ENCODE data around the gene UFL1. TPM values are rescaled to one million over a fixed set of nuclear protein-coding genes. Genes with fewer than 3 reads are reported as not detected.

UFL1 gene
- total RNA-seq, 4 donors from 2014 or later, result 21.3 to 27.0 (median 23.2) TPM

GRCh38 chr6:96563853-96564252, 42.2 kb downstream of the UFL1 start:
- H3K9me3 ChIP-seq, result peaks cover 0 to 3% (median 0%) of the 10 kb centered on the region in 4 donors
- intact Hi-C loops (cut with DNase I), result no loop called here
- H3K27me3 ChIP-seq, result no peaks in the 10 kb centered on the region
- H3K27ac ChIP-seq (replicated peaks in 1 of 4), result peak overlapping the region in 1 of 4 donors; percentile 16
- no peaks in the 10 kb centered on the region for H3K36me3 ChIP-seq
- TF ChIP-seq, protein P1, sequence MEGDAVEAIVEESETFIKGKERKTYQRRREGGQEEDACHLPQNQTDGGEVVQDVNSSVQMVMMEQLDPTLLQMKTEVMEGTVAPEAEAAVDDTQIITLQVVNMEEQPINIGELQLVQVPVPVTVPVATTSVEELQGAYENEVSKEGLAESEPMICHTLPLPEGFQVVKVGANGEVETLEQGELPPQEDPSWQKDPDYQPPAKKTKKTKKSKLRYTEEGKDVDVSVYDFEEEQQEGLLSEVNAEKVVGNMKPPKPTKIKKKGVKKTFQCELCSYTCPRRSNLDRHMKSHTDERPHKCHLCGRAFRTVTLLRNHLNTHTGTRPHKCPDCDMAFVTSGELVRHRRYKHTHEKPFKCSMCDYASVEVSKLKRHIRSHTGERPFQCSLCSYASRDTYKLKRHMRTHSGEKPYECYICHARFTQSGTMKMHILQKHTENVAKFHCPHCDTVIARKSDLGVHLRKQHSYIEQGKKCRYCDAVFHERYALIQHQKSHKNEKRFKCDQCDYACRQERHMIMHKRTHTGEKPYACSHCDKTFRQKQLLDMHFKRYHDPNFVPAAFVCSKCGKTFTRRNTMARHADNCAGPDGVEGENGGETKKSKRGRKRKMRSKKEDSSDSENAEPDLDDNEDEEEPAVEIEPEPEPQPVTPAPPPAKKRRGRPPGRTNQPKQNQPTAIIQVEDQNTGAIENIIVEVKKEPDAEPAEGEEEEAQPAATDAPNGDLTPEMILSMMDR (IDR thresholded peaks at IDR 0.05), result no peak
- TF ChIP-seq EP300 (IDR thresholded peaks at IDR 0.05), result no peak
- no peak for TF ChIP-seq POLR2AphosphoS5 (IDR thresholded peaks at IDR 0.05)
- TF ChIP-seq POLR2A (IDR thresholded peaks at IDR 0.05; ENCODE audit: low read depth), result no peak
- H3K4me1 ChIP-seq, result peaks cover 0 to 4% (median 0%) of the 10 kb centered on the region in 4 donors
- DNase-seq (ENCODE audit: extremely low spot score), result no peak
- peak overlapping the region; percentile 4 to 32 (median 14) for H3K4me3 ChIP-seq

GRCh38 chr6:96570053-96570452, 48.4 kb downstream of the UFL1 start:
- peaks cover 0 to 24% (median 6%) of the 10 kb centered on the region in 4 donors for H3K9me3 ChIP-seq
- TF ChIP-seq EP300 (IDR thresholded peaks at IDR 0.05) (no peak), POLR2AphosphoS5 (IDR thresholded peaks at IDR 0.05) (no peak), POLR2A (IDR thresholded peaks at IDR 0.05; ENCODE audit: low read depth) (no peak)
- TF ChIP-seq, protein P1 (IDR thresholded peaks at IDR 0.05), result no peak
- H3K27ac ChIP-seq (replicated peaks in 1 of 4), result no peak overlapping the region
- no peak overlapping the region for H3K4me3 ChIP-seq
- DNase-seq (ENCODE audit: extremely low spot score), result no peak
- no peaks in the 10 kb centered on the region for H3K27me3 ChIP-seq
- no peaks in the 10 kb centered on the region for H3K4me1 ChIP-seq
- WGBS, result 81% methylated on average over 2 of the region's 2 CpGs
- no peaks in the 10 kb centered on the region for H3K36me3 ChIP-seq
- intact Hi-C loops (cut with DNase I), result no loop called here

DNA sequence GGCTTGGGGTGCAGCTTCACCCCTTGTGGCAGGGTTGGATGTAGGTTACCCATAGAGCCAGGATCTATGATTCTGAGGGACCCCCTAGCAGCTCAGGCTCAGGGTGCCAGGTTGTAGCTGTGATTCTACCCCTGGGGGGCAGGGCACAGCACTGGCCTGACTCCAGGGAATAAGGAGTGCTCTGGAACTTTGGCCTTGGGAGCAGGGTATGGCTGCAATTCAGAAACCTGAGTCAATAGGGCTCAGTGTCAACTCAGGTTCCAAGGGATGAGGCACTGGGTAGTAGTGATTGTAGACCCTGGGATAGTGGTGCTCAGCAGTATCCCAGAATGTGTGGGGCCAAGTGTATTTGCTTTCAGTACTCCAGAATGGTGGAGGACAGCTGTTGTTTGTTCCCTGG, 49.9 kb downstream of the UFL1 start:
- H3K27ac ChIP-seq (replicated peaks in 1 of 4), result no peak overlapping the region
- no peaks in the 10 kb centered on the region for H3K27me3 ChIP-seq
- no peak for DNase-seq (ENCODE audit: extremely low spot score)
- H3K4me3 ChIP-seq, result no peak overlapping the region
- no peaks in the 10 kb centered on the region for H3K36me3 ChIP-seq
- intact Hi-C loops (cut with DNase I), result no loop called here
- peaks cover 0 to 24% (median 6%) of the 10 kb centered on the region in 4 donors for H3K9me3 ChIP-seq
- H3K4me1 ChIP-seq, result no peaks in the 10 kb centered on the region
- TF ChIP-seq POLR2A (IDR thresholded peaks at IDR 0.05; ENCODE audit: low read depth) (no peak), POLR2AphosphoS5 (IDR thresholded peaks at IDR 0.05) (no peak)
- TF ChIP-seq, protein P1 (IDR thresholded peaks at IDR 0.05), result no peak

DNA sequence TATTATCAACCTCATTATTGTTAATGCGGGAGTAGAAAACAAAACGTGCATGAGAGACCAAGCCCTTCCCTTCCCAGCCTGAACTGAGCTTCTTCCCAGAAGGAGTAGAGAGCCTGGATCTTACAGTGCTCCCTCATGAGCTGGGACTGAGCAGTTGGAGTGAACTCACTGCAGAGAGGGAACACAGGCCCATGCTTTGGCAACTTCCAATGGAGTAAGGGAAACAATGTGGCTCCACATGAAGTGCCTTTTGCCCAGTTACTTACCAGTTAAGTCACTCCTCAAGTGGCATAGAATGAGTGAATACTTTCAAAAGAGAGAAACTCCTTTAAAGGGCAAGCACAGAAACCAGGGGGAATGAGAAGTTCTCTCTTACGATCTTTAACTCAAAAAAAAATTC, 53.8 kb downstream of the UFL1 start:
- intact Hi-C loops (cut with DNase I), result no loop called here
- peaks cover 0 to 13% (median 3%) of the 10 kb centered on the region in 4 donors for H3K9me3 ChIP-seq
- no peaks in the 10 kb centered on the region for H3K36me3 ChIP-seq
- no peaks in the 10 kb centered on the region for H3K27me3 ChIP-seq
- no peak for DNase-seq (ENCODE audit: extremely low spot score)
- WGBS, result 76% methylated on average over 3 of the region's 3 CpGs
- H3K4me1 ChIP-seq, result no peaks in the 10 kb centered on the region
- no peak overlapping the region for H3K4me3 ChIP-seq
- TF ChIP-seq, protein P1 (IDR thresholded peaks at IDR 0.05), result no peak
- no peak for TF ChIP-seq POLR2A (IDR thresholded peaks at IDR 0.05; ENCODE audit: low read depth)
- no peak for TF ChIP-seq POLR2AphosphoS5 (IDR thresholded peaks at IDR 0.05)
- TF ChIP-seq EP300 (IDR thresholded peaks at IDR 0.05), result no peak
- no peak overlapping the region for H3K27ac ChIP-seq (replicated peaks in 1 of 4)

DNA sequence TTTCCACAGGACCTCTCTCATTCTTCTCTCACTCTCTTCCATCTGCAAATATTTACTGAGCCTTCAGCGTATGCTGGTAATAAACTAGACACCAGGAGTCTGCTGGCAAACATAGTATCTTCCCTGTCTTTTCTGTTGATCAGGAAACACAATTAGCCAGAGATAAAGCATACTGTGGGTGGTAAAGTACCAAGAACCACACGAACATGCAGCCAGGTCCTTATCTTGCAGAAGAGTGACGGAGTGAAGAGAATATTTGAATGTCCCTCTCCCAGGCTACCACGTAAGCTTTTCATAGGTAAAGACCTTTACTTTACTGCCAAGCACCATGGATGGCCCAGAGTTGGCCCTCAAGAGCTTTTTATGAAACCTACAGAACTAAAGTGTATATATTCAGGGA, 54.6 kb downstream of the UFL1 start:
- intact Hi-C loops (cut with DNase I), result no loop called here
- DNase-seq (ENCODE audit: extremely low spot score), result no peak
- H3K27me3 ChIP-seq, result no peaks in the 10 kb centered on the region
- H3K27ac ChIP-seq (replicated peaks in 1 of 4), result no peak overlapping the region
- H3K36me3 ChIP-seq, result no peaks in the 10 kb centered on the region
- WGBS, result 66% methylated on average over 4 of the region's 4 CpGs
- TF ChIP-seq POLR2A (IDR thresholded peaks at IDR 0.05; ENCODE audit: low read depth) (no peak), EP300 (IDR thresholded peaks at IDR 0.05) (no peak), POLR2AphosphoS5 (IDR thresholded peaks at IDR 0.05) (no peak)
- TF ChIP-seq, protein P1 (IDR thresholded peaks at IDR 0.05), result no peak
- no peak overlapping the region for H3K4me3 ChIP-seq
- peaks cover 0 to 4% (median 0%) of the 10 kb centered on the region in 4 donors for H3K9me3 ChIP-seq
- H3K4me1 ChIP-seq, result no peaks in the 10 kb centered on the region
